ENCODE data around the gene PKP1. TPM values are rescaled to one million over a fixed set of nuclear protein-coding genes. Genes with fewer than 3 reads are reported as not detected.

PKP1 gene
- polyA plus RNA-seq, 1 donor from 2014 or later, result not detected

- Mint-ChIP-seq H3K4me3 (no peak overlapping the region), H3K36me3 (no peaks in the 10 kb centered on the region), H3K27me3 (peaks cover 2% of the 10 kb centered on the region), H3K9me3 (no peaks in the 10 kb centered on the region), H3K27ac (no peak overlapping the region), H3K4me1 (no peaks in the 10 kb centered on the region)
Measured at GRCh38 chr1:201331166-201331565, 47.9 kb downstream of the PKP1 start.

DNA sequence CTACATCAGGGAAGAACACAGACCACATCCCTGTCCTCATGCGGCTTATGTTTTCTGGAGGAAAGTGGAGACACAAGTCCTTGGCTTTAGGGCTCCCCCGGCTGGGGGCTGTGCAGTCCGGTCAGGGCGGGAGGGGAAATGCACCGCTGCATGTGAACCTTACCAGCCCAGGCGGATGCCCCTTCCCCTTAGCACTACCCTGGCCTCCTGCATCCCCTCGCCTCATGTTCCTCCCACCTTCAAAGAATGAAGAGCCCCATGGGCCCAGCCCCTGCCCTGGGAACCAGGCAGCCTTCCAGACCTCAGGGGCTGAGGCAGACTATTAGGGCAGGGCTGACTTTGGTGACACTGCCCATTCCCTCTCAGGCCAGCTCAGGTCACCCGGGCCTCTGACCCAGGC lies 48.7 kb downstream of the PKP1 start:
- Mint-ChIP-seq H3K27me3 (peaks cover 2% of the 10 kb centered on the region), H3K4me1 (no peaks in the 10 kb centered on the region), H3K9me3 (no peaks in the 10 kb centered on the region), H3K4me3 (no peak overlapping the region), H3K36me3 (no peaks in the 10 kb centered on the region), H3K27ac (no peak overlapping the region)

- no peak overlapping the region for H3K27ac Mint-ChIP-seq
- no peaks in the 10 kb centered on the region for H3K36me3 Mint-ChIP-seq
- H3K4me3 Mint-ChIP-seq, result no peak overlapping the region
- H3K4me1 Mint-ChIP-seq, result no peaks in the 10 kb centered on the region
- H3K27me3 Mint-ChIP-seq, result peaks cover 2% of the 10 kb centered on the region
- H3K9me3 Mint-ChIP-seq, result no peaks in the 10 kb centered on the region
Measured at GRCh38 chr1:201332616-201333335, 49.5 kb downstream of the PKP1 start.

- Mint-ChIP-seq H3K27me3 (peaks cover 2% of the 10 kb centered on the region), H3K27ac (no peak overlapping the region), H3K4me1 (no peaks in the 10 kb centered on the region), H3K9me3 (no peaks in the 10 kb centered on the region), H3K36me3 (peaks cover under 1% of the 10 kb centered on the region), H3K4me3 (no peak overlapping the region)
Measured at GRCh38 chr1:201334325-201335173, 51.2 kb downstream of the PKP1 start.

- Mint-ChIP-seq H3K4me3 (no peak overlapping the region), H3K27me3 (no peaks in the 10 kb centered on the region), H3K36me3 (peaks cover 3% of the 10 kb centered on the region), H3K27ac (no peak overlapping the region), H3K4me1 (no peaks in the 10 kb centered on the region), H3K9me3 (no peaks in the 10 kb centered on the region)
Measured at GRCh38 chr1:201335174-201335870, 52.0 kb downstream of the PKP1 start.

DNA sequence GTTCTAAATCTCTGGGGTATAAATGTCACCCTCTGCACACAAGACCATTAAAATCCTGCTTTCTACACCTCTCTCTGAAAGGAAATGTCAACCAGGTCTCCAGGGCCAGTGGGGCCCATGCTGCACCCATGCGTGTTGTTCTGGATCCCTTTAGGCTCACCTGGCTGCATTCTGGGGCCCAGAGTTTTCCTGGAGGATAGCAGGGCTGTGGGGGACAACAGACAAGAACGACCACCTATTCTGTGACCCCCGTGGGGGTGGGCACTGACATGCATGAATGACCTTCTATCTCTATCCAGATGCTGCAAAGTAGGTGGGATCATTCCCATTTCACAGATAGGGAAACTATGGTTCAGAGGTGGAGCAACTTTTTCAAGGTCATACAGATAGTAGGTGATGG lies 52.6 kb downstream of the PKP1 start:
- H3K36me3 Mint-ChIP-seq, result peaks cover 3% of the 10 kb centered on the region
- no peaks in the 10 kb centered on the region for H3K4me1 Mint-ChIP-seq
- H3K4me3 Mint-ChIP-seq, result no peak overlapping the region
- H3K27ac Mint-ChIP-seq, result no peak overlapping the region
- H3K9me3 Mint-ChIP-seq, result no peaks in the 10 kb centered on the region
- H3K27me3 Mint-ChIP-seq, result no peaks in the 10 kb centered on the region

GRCh38 chr1:201336711-201337450 lies 53.6 kb downstream of the PKP1 start:
- Mint-ChIP-seq H3K36me3 (peaks cover 3% of the 10 kb centered on the region), H3K4me3 (no peak overlapping the region), H3K4me1 (no peaks in the 10 kb centered on the region), H3K27me3 (no peaks in the 10 kb centered on the region), H3K27ac (no peak overlapping the region), H3K9me3 (peaks cover 2 to 6% (median 2%) of the 10 kb centered on the region in 3 donors)

DNA sequence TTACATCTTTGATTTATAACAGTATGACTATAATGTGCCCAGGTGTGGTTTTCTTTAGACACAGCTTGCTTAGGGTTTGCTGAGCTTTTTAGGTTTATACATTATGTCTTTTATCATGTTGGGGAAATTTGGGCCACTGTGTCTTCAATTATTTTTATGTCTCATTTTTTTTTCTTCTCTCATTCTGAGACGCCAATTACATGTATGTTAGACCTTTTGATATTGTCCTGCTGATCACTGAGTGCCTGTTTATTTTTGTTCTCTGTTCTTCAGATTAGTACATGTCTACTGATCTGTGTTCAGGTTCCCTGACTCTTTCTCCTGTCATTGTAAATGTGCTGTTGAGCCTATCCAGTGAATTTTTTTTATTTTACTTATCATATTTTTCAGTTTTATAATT lies 58.1 kb downstream of the PKP1 start:
- peaks cover 3% of the 10 kb centered on the region for H3K36me3 Mint-ChIP-seq
- H3K4me1 Mint-ChIP-seq, result no peaks in the 10 kb centered on the region
- peaks cover 4% of the 10 kb centered on the region for H3K27me3 Mint-ChIP-seq
- H3K27ac Mint-ChIP-seq, result no peak overlapping the region
- no peak overlapping the region for H3K4me3 Mint-ChIP-seq
- peaks cover 2 to 6% (median 2%) of the 10 kb centered on the region in 3 donors for H3K9me3 Mint-ChIP-seq

DNA sequence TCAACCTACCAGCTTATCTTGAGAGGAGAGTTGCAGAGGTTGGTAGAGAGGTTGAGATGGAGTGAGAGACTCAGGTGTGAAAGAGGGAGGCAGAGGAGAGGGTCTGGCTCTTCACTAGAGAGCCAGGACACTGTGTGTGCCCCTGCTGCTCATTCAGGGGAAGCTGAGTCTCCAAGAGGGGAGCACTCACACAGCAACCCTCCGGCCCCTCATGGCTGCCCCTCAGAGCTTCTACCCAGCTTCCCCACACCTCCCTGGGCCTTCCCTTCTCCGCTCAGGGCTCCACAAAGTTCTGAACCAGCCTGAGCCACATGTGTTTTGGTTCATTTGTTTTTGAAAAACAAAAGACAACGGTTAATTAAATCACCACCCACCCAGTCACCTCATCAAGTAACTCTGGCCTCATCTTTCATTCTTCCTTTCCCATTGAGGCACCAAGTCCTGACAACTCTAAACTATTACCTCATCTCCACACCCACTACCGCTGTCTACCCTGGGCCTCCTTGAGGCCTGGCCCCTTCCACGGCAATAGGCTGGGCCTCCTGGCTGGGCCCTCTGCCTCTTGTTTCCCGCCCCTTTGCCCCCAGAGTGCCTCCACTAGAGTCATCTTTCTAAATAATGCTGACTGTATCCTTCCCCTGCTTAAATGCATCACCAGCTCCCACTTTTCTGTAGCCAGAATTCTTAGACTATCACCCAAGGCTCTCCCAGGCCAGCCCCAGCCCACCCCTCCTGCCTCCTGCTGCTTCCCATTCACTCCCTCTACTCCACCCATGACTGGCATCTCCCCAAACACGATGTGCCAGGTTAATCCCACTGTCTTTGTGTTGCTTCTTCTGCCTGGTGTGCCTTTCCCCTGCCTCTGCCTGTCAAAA lies 61.1 kb downstream of the PKP1 start:
- H3K9me3 Mint-ChIP-seq, result peaks cover 2 to 6% (median 2%) of the 10 kb centered on the region in 3 donors
- peaks cover 15% of the 10 kb centered on the region for H3K27me3 Mint-ChIP-seq
- H3K4me1 Mint-ChIP-seq, result no peaks in the 10 kb centered on the region
- no peak overlapping the region for H3K27ac Mint-ChIP-seq
- peaks cover 3% of the 10 kb centered on the region for H3K36me3 Mint-ChIP-seq
- H3K4me3 Mint-ChIP-seq, result no peak overlapping the region

DNA sequence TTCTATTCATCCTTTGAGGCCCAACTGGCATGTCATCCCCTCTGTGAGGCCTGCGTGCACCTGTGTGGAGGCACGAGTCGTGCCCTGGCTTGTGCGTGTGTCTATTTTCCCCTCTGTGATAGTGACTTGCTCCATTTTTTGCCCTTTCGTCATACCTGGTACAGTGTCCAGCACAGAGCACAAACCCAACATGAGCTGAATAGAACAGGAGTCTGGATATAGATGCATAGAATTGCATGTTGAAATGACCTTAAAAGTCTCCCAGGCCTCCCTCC lies 61.7 kb downstream of the PKP1 start:
- Mint-ChIP-seq H3K27me3 (peaks cover 15% of the 10 kb centered on the region), H3K9me3 (peaks cover 2 to 6% (median 2%) of the 10 kb centered on the region in 3 donors), H3K4me1 (no peaks in the 10 kb centered on the region), H3K4me3 (no peak overlapping the region), H3K27ac (no peak overlapping the region), H3K36me3 (peaks cover 1% of the 10 kb centered on the region)

GRCh38 chr1:201346337-201346939 lies 63.1 kb downstream of the PKP1 start:
- no peaks in the 10 kb centered on the region for H3K36me3 Mint-ChIP-seq
- peaks cover under 1 to 1% (median under 1%) of the 10 kb centered on the region in 3 donors for H3K9me3 Mint-ChIP-seq
- no peaks in the 10 kb centered on the region for H3K4me1 Mint-ChIP-seq
- peaks cover 15% of the 10 kb centered on the region for H3K27me3 Mint-ChIP-seq
- H3K4me3 Mint-ChIP-seq, result no peak overlapping the region
- H3K27ac Mint-ChIP-seq, result no peak overlapping the region

DNA sequence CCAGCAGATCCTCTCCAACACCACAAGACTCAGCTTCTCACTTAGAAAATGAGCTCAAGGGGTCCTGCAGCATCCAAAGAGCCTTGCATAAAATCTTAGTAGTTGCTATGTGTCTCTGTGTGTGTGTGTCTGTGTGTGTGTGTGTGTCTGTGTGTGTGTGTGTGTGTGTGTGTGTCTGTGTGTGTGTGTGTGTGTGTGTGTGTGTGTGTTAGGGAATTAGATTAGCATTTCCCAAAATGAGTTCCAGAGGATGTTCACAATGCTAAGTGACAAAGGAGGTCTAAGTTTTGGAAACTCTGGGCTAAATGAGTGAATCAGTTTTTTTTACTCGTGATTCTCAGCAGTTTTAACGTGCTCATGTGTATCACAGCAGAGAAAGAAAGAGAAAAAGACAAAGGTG lies 63.7 kb downstream of the PKP1 start:
- H3K27ac Mint-ChIP-seq, result no peak overlapping the region
- peaks cover 15% of the 10 kb centered on the region for H3K27me3 Mint-ChIP-seq
- no peaks in the 10 kb centered on the region for H3K9me3 Mint-ChIP-seq
- no peak overlapping the region for H3K4me3 Mint-ChIP-seq
- no peaks in the 10 kb centered on the region for H3K36me3 Mint-ChIP-seq
- H3K4me1 Mint-ChIP-seq, result no peaks in the 10 kb centered on the region

DNA sequence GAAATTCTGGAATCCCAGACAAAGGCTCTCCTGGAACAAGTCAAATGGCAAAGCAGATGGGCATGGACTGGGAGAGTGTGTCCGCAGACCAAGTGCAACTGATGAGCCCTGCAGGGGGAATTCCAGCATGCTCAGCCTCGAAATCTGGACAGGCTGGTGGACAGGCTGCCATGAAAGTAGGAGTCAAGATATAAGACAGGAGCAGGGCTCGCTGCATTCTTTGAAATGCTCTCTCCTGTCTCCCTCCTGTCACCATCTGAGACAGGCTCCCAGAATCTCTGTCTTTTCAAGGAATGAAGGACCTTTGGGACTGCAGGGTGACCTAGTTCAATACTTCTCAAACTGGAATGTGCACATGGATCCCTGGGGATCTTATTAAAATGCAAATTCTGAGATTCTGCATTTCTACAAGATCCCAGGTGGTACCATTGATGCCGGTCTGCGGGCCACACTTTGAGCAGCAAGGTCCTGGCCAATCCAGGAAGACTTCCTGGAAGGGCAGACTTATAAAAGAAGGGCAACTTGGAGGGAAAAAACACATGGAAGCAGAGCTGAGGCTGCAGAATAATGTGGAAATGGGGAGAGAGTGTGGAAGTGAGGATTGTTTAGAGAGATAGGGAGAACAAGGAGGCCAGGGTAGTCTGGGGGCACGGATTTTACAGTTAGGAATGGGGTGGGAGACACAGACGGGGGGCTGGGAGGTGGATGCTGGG lies 64.3 kb downstream of the PKP1 start:
- H3K27me3 Mint-ChIP-seq, result peaks cover 15% of the 10 kb centered on the region
- no peak overlapping the region for H3K27ac Mint-ChIP-seq
- no peaks in the 10 kb centered on the region for H3K36me3 Mint-ChIP-seq
- H3K9me3 Mint-ChIP-seq, result no peaks in the 10 kb centered on the region
- no peaks in the 10 kb centered on the region for H3K4me1 Mint-ChIP-seq
- H3K4me3 Mint-ChIP-seq, result no peak overlapping the region

Measured in IgD-negative memory B cell (primary cell).